Urothelium cell line (cell line): ENCODE measurements around the gene ZNF624.
"Not testable (repeated sequence)": the region's sequence is repeated elsewhere in the genome, so short reads cannot be mapped to it uniquely, and the experiment has no call there.

Source experiments
- DNase-seq: peaks from one replicate; pipeline ENCODE4 v3.0.0; 2011; ENCODE audit warnings: low spot score, mixed read lengths
- FAIRE-seq: peaks from 2 replicates; lab custom pipeline; 2011; peaks lifted over from hg19 to GRCh38; lab: Jason Lieb, UNC

Gene ZNF624

GRCh38 chr17:16653367-16654041 lies at the start of gene ZNF624:
Gene ZNF624 (minus strand): TSS chr17:16653850.
- peak; percentile 91 for DNase-seq
- FAIRE-seq, result peak; percentile 9

DNA sequence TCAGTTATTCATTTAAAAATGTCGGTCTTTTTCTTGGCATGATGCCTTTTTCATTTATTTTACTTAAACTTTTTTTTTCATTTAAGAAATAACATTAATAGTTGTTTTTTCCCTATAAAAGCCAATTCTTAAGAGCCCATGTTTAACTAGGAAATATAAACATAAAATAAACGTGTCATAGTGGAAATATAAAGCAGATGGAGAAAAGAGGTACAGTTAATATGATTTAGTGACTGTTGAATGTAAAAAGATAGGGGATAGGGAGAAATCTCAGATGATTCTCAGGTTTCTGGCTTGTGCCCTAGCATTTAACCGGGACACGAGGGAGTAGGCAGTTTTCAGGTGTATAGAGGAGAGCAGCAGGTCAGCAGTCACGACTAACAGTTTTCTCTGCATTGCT lies 44.0 kb upstream of the ZNF624 start:
- not testable (repeated sequence) for FAIRE-seq, DNase-seq

- not testable (repeated sequence) for DNase-seq, FAIRE-seq
Measured at GRCh38 chr17:16690447-16690846, 36.8 kb upstream of the ZNF624 start.

DNA sequence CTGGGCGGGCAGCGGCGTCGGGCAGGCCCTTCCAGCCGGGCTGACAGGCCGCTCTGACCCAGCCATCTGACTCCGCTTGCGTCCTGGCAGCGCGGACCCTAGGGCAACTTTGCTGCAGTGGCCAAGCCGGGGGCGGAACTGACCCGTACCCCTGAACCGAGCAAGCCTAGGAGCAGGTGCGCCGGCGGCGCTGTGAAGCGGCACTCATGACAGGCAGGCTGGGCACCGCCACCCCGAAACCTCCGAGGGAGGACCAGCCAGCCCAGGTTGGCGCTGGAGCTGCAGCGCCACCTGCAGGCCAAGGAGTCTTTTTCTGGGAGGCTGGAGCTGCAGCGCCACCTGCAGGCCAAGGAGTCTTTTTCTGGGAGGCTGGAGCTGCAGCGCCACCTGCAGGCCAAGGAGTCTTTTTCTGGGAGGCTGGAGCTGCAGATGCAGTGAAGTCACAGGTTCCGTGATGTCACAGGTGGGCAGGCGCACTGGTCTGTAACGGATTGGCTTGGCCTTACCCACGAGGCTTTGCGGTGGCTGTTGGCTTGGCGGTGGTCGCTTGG lies 36.2 kb upstream of the ZNF624 start, which contains the start of gene CCDC144A:
CCDC144A (plus strand) TSS at position 511 of the 551 bp plus-strand sequence. CDS start 160 bp downstream, outside the sequence.
- not testable (repeated sequence) for DNase-seq, FAIRE-seq

- DNase-seq, FAIRE-seq: not testable (repeated sequence)
Measured at GRCh38 chr17:16687151-16687550, 33.5 kb upstream of the ZNF624 start.

DNA sequence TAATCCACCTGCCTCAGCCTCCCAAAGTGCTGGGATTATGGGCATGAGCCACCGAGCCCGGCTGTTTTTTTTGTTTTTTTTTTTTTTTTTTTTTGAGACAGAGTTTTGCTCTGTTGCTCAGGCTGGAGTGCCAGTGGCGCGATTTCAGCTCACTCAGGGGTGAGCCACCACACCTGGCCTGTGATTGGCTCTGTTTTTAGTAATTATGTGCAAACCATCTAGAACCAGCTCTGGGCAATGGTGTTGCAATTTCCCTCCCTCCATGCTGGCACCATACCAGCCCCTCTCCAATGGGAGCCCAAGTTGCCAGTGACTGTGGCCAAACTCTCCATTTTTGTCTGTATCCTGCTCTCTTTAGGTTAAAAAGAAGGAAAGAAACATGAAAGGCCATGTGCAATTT lies 32.4 kb upstream of the ZNF624 start:
- not testable (repeated sequence) for FAIRE-seq, DNase-seq

DNA sequence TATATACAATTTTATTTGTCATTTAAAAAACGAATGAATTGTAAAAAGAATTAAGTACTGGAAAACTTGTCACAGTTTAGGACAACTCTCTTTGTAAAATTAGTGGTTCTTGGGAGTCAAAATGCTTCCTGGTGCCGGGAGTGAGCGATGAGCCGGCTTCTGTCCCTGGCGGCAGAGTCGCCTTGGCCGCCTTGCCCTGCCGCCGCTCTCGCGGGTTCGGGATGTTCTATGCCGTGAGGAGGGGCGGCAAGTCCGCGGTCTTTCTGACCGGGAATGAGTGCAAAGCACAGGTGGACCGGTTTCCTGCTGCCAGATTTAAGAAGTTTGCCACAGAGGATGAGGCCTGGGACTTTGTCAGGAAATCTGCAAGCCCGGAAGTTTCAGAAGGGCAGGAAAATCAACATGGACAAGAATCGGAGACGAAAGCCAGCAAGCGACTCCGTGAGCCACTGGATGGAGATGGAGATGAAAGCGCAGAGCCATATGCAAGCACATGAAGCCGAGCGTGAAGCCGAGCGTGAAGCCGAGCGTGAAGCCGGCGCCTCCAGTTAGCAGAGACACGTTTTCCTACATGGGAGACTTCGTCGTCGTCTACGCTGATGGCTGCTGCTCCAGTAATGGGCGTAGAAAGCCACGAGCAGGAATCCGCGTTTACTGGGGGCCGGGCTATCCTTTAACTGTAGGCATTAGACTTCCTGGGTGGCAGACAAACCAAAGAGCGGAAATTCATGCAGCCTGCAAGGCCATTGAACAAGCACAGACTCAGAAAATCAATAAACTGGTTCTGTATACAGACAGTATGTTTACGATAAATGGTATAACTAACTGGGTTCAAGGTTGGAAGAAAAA lies 29.9 kb upstream of the ZNF624 start:
- not testable (repeated sequence) for FAIRE-seq, DNase-seq

DNA sequence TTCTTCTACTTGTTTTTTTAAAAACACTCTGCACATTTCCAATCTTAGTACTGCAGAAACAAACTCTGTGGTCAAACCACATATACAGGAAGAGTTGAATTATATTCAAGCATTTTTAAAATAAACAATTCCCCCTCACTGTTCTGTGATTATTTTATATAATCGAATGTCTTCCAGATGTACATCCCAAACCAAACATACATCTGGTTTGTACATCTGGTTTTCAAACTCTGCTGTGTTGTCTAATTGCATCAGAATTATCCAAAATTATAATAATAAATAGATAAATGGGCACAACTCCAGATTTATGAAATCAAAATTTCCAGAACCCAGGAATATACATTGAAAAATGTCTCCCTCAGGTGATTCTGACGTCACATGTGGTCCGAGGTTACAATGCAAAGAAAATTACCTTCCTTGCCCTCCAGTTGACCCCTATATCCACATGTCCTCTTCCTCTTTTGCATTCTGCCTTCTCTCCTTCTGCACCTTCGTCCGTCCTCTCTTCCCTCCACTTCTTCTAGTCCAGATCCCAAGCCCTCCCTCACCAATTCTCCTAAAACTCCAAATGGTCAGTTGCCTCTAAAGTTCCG lies 23.1 kb upstream of the ZNF624 start:
- FAIRE-seq (no peak), DNase-seq (no peak)

GRCh38 chr17:16666907-16667636 lies 13.4 kb upstream of the ZNF624 start:
- DNase-seq, FAIRE-seq: not testable (repeated sequence)

- not testable (repeated sequence) for FAIRE-seq
Measured at GRCh38 chr17:16666553-16666906, 12.9 kb upstream of the ZNF624 start.

DNA sequence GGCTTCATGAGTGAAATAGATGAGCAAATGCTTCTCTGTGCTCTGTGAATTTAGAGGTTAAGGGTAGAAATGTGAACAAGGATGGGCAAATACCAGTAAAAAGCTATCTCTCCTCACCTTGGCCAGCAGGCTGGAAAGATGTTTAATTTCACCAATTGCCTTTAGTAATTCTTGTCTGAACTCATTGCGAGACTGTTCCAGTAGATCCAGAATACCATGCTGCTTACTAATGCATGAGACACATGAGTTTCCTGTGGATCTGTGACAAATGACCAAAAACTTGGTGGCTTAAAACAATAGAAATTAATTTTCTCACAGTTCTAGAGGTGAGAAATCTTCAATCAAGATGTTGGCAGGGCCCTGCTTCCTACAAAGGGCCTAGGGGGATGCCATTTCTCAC lies 9.3 kb upstream of the ZNF624 start:
- no peak for DNase-seq
- no peak for FAIRE-seq

More at GRCh38 chr17:16666553-16666906, 12.9 kb upstream of the ZNF624 start:
- DNase-seq, result not testable (repeated sequence)

- DNase-seq (no peak), FAIRE-seq (no peak)
Measured at GRCh38 chr17:16661217-16661616, 7.6 kb upstream of the ZNF624 start.

DNA sequence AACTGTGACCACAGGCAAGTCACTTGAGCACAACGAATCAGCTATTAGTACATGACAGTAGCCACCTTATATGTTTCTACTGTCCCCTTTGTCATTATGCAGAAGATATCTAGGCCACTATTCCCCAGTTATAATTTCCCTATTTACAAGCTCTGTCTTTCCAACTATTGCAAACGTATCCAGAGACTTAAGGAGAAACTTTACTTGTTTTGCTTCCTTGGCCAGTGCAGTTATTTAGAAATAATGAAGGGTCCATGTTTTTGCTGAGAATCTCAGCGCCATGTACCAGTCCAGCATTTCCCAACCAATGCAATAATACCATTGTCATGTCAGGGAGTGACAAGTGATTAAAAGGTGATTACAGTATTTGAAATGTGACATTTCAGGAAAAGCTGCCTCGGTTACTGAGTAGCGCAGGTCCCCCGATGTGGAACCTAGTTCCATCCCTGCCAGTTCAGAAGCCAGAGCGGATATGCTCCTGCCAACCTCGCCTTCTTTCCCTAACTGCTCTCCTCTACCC lies 743 bp downstream of the ZNF624 start:
- FAIRE-seq (no peak), DNase-seq (no peak)

DNA sequence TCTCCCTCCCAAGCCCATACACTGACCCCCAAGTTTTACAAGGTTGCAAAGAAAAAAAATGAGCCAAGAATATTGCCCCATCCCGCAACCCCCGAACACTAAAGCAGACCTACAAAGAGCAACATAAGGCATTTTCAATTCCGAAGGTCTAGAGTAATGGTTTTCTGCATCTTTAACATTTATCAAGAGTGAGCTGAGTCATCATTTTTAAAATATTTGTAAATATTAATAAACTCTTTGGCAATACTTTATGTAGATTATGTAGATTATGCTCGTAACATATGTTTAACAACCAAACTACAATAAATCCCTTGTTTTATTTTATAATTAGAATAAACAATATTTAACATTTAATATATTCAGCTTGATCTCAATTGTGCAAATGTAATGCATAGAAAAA lies 1.4 kb downstream of the ZNF624 start:
- DNase-seq (no peak), FAIRE-seq (no peak)

GRCh38 chr17:16649585-16649984 lies 4.1 kb downstream of the ZNF624 start:
- DNase-seq, result no peak
- no peak for FAIRE-seq

DNA sequence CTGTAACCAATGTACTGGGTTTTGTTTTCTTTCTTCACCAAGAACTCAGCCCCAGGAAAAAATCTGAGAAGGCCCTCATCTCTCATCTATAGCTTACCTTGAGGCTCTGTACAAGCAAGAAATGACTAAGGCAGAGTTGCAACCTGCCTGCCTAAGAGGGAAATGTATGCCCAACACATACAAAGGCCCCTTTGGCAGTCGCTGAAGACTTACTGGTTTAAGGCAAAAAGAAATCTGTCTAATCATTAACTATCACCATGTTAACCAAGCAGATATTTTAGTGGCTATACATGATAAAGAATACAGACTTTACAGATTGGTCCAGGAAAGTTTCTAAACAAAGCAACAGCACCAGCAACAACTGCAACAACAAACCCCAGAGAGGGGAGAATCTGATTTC lies 14.2 kb downstream of the ZNF624 start:
- FAIRE-seq (no peak), DNase-seq (no peak)

DNA sequence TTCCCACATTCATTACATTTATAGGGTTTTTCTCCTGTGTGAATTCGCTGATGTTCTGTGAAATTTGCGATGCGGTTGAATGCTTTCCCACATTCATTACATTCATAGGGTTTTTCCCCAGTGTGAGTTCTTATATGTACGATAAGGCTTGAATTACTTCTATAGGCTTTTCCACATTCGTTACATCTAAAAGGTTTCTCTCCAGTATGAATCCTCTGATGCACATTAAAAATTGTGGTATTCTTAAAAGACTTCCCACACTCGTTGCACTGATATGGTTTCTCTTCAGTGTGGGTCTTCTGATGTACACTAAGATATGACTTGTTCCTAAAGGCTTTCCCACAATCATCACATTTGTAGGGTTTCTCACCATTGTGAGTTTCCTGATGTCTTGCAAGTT lies 30.4 kb downstream of the ZNF624 start:
- no peak for DNase-seq
- no peak for FAIRE-seq

GRCh38 chr17:16622540-16623277 lies 30.9 kb downstream of the ZNF624 start:
- FAIRE-seq, result no peak
- DNase-seq, result no peak

- no peak for DNase-seq
- no peak for FAIRE-seq
Measured at GRCh38 chr17:16617481-16618060, 36.1 kb downstream of the ZNF624 start.
